Amniotic stem cell (primary cell): ENCODE measurements around the gene PLEKHG7.
"Not testable (repeated sequence)": the region's sequence is repeated elsewhere in the genome, so short reads cannot be mapped to it uniquely, and the experiment has no call there.

Experiments
- DNase-seq: peaks from one replicate; lab custom pipeline; 2025; lab: John Stamatoyannopoulos, UW

PLEKHG7 gene

DNA sequence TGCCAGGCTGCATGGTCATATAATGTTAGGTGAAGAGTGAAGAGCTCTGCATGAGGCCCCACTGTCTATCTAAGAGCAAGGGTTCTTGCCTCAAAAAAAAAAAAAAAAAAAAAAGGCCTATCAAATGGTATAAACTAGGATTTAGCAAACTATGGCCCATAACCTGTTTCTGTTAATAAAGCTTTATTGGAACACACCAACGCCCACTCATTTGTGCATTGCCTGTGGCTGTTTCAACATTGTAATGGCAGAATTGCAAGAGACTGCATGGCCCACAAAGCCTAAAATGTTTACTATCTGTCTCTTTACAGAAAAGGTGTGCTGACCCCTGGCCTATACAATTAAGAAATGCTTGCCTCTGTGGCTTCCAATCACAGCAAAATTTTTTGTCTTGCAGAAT lies 12.8 kb downstream of the PLEKHG7 start:
- no peak for DNase-seq

DNA sequence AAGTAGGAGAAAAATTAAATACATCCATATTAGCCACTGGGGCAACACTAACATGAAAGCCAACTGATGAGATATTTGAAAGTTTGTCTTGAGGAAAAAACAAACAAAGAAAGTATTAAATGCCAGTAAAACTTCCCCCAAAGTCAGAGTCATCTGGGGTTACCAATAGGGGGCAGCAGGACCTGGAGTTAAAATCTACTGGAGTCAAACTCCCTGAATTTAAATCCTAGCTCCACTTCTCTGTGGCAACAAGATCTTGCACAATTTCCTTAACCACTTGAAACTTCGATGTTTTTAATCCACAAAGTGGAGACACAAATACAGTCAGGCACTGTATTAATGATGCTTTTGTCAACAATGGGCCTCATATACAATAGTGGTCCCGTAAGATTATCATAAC lies 14.4 kb downstream of the PLEKHG7 start:
- DNase-seq, result no peak

DNA sequence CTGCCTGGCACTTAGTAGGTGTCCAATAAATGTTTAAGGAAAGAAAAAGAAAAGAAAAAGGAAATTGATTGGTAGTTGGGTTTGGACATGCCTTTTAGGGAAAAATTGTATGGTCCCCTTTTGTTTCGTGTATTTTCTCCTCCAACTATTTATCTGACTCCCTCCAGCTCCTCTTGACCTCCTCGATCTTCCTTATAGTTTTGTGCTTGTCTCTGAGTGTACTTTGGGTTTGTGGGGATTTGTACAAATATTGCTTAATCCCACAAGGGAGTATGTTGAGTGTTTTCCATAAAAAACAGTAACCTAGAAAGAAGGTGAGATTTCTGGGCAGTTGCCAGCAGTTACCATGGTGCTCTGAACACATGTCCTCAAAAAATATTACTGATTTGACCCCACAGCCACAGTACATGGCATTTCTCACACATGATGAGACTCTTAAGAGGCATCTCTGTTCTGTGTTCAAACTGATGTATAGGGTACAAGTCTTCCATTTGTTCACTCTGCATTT lies 15.7 kb downstream of the PLEKHG7 start:
- DNase-seq, result no peak

DNA sequence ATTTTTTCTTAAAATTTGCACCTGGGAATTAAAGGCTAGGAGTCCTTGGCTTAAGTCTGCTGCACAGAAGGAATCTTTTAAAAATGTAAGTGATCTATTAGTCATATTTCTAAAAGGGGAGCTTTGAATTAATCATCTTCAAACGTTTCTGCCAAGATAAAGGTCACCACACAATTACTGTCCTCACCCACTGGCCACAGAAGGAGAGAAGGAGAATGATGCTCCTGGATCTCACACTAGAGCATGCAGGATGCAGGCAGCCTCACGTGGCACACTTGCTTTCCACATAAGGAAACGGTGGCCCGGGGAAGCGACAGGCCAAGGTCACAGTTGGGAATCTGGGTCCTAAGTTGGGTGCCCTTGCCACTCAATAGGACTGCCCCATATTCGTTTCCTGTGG lies 16.9 kb downstream of the PLEKHG7 start:
- DNase-seq, result no peak

DNA sequence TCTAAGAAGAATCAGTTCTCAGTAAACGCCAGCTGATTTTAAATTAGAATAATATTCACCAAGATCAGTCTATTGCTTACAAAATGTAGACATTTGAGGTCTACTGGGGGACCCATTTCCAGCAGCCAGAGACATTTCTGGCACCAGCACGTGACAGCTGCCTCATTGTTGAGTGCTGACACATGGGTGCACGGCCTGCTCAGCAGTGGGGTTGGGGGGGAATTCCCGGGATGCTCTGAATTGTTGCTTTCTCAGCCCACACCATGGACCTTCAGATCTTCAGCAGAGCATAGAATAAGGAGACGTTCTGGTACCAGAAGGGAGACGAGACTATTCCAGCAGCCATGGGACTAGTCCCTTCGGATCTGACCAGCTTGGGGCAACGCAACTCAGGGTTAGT lies 18.3 kb downstream of the PLEKHG7 start:
- DNase-seq, result no peak

DNA sequence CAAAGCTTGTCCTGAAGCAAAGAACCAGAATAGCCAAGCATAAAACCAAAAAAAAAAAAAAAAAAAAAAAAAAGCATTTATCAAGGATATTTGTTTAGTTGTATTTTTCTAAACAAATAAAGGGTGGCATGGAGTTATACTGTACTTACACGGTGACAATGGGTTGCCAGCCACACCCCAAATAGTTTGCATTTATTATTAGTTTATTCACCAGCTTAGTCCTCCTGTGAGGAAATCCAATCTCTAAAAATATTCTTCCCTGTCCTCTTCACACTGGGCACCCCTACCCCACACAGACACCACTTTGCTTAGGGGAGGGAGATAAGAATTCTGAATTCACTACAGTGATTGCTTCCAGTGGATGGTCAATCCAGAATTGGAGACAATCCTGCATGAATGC lies 18.9 kb downstream of the PLEKHG7 start:
- no peak for DNase-seq

DNA sequence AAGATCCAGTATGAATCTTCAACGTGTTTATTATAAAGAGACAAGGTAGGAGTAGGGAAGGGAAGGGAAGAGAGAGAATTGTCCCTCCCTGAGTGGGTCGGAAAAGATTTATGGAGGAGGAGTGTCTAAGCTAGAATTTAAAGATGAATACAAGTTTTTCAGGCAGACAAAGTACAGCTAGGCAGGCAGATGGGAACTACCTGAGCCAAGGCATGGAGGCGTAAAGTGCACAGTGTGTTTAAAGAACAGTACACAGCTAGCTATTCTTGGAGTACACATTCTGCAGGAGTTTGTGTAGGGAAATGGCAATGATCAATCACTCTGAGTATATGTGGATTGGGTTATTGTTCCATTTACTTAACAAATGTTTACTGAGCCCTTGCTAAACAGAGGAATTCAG lies 20.1 kb downstream of the PLEKHG7 start:
- DNase-seq, result no peak

DNA sequence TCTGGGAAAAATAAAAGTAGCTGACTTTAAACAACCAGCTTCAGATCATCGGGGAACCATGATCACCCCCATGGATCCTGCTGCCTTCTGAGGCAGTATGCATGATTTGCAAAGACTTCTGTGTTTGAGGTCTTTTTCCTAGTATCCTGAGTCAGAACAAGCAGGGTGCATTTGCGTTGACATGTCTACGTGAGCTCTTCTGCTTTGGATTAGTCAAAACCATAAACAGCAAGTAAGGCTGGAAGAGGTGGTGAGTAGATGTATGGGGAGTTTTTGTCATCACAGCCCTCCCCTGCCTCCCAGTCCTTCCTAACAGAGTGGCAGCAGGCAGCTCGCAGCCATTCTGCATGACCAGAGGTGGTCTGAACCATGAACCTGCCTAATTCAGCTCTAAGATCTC lies 24.1 kb downstream of the PLEKHG7 start:
- no peak for DNase-seq

DNA sequence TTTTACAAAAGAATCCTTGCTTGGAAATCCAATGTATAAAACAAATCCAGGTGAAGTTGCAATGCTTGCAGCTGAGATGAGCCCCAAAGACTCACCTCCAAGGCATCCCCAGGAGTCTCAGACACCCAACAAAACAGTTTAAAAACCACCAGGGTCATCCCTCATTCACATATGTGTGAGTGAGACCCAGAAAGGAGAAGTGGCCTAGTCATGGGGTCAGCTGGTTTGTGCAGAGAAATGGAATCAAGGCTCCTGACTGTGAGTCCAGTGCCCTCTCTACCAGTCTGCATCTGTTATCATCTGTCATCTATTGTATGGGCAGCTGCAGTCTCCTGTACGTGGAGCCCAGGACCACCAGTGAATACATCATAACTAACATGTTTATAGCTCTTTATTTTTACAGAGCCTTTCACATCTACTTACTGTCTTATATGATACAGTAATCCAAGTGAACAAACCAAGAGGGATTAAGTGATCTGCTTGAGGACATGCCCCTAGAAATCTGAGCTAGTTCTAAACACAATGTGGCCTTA lies 27.1 kb downstream of the PLEKHG7 start:
- no peak for DNase-seq

DNA sequence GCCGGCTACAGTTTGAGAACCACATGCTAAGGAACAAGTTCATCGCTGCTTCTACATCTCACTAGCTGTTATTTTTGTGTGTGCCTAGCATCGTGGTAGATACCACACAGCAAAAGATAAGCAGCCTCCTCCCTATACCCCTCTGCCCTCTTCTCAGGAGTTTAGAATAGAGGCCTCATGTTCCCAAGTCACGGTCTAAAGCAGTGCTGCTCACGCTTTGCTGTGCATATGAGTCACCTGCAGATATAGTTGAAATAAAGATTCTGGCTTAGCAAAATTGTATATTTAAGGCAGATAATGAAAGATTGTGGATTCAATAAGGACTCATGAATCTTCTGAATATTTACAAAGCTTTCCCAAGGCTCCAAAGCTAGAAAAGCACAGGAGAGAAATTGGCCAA lies 28.0 kb downstream of the PLEKHG7 start:
- DNase-seq, result no peak

DNA sequence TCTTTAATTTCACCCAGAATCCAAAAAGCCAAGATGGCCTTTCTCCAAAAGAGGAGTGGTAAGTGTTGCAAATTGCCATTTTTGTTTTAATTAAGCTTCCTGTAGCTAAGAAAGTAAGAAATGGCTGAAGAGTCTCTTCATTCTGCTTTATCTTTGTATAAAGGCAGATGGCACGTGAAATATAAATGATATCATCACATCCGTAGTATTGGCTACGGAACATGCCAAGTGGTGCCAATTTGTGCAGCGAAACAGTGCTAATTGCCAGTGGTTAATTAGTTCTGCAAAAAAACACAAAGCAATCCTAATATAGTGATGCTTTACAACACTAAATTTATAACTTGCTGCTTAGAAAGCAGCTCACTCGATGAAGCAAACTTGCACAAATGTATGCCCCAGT lies 29.4 kb downstream of the PLEKHG7 start:
- no peak for DNase-seq

DNA sequence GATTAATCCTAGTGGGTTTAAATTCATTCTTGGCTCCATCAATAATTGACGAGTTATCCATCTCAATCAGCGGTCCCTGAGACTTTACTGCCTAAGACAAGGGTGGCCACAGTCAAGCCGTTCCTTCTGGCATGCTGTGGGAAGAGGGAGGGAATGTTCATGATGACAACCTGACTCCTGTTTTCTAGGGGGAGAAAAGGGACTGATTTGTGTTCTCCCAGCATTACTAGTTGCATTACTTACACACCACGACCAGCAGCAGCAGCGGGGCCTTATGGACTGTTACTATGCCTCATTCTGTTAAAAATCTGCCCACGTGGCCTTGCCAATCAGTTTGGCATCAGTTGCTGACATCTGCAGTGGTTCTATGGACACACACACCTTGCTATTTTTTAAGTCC lies 29.9 kb downstream of the PLEKHG7 start:
- no peak for DNase-seq

DNA sequence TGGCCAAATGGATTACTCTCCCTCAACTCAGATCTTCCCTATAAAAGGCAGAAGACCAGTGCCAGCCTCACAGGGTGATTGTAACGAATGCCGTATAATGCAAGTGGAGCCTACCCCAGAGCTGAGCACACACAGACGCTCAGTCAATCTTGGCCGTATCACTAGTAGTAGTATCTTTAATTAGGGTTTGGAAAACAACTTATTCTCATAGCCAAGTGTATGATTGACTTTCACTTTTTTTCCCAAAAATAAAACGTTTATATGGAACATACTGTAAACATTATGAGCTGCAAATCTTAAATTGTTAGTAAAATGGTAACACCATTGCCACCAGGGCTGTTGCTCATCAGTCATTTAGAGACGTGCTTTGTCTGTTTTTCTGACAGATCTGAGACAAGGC lies 30.4 kb downstream of the PLEKHG7 start:
- no peak for DNase-seq

DNA sequence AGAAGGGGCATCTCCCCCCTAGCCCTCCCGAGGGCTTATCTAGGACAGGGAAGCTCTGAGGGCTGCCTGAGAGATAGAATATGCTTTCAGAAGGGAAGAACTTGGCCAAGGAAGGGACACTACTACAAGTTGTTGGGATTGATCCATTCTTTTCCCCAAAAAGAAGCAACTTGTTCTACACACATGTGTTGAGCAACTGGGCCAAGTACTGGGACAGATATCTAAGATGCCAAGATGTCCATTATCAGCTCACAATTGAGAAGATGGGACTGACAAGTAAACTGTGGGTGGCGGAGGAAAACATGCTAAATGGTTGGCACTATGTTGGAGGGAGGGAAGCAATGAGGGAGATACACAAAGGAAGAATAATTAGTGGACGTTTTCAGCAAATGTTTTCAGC lies 30.9 kb downstream of the PLEKHG7 start:
- no peak for DNase-seq

DNA sequence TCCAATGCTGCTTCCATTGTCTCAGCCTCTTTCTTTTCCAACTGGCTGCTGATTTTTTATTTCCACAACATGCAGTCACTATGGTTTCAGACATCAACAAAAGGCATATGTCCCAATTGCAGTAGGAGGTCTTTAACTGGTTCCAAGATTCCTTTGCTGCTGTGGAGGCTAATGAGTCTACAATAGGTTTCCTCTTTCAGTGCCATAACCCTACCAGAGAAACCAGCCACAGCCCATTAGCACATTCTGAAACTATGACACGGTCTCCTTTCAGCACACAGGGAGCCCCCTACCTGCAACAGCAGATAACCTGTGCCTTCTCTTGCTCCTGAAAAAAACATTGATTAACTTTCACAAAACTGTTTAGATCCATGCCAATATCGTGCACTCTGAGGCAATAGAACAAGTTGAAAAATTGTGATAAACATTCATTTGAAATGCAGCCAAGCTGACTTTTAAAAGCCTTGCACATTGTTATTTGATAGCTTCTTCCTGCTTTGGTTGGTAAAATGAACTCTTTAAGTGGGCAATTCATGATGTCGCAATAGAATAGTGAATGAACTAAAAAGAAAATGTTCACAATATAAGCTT lies 32.4 kb downstream of the PLEKHG7 start:
- peak; percentile 39 for DNase-seq

DNA sequence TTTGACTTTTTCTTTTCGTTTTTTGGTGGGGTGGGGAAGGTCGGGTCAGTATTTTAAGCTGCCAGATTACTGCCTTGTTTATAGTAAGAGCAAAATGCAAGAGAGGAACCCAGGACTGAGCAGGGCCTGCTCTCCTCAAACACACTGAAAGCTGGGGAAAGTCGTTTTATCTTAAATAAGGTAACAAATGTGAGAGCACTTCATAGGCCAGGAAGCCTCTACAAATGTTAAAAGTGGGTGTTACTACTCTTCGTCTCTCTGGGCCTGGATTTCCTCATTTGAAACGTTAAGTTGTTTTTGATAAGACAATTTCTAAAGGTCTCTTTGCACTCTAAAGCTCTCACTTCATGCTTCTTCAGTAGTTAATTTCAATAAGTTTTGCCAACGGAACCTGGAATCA lies 33.8 kb downstream of the PLEKHG7 start:
- DNase-seq, result no peak

DNA sequence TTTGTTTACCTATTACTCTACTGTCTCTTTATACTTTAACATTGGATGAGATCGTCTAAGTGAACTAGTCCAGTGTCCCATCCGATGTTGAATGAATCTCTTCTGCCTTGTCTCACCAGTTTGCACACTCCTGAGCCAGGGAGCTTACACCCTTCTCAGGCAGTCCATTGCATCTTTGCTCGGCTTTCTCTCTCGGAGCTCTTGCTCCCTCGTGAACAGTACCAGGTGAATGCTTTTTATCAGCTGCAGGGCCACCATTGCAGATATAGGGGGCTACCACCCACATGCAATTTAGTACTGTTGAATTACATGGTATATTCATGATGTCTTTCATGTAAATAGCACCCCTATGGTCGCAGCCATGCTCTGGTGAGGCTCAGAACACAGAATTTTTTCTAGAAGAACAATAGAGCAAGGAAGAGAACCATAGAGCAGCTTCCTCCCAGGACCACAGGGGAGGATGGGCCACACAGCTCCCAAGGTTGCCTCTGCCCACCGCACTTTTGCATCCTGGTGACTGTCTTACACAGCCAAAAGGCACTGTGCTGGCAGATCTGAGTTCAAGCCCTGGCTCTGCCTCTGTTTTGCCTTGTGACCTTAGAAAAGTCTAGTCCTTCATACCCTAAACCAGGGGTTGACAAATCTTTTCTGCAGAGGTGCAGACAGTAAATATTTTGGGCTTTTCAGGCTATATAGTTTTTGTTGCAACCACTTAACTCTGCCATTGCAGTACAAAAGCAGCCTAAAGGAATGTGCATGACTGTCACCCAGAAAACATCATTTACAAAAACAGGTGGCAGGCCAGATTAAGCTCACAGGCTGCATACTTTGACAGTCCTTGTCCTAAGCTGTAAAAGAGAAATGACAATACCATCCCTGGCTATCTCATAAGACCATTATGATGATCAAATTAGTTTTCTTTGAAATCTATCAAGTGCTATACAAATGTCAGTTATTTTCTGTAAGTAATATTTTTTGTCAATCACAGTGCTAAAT lies 35.4 kb downstream of the PLEKHG7 start:
- DNase-seq, result no peak

DNA sequence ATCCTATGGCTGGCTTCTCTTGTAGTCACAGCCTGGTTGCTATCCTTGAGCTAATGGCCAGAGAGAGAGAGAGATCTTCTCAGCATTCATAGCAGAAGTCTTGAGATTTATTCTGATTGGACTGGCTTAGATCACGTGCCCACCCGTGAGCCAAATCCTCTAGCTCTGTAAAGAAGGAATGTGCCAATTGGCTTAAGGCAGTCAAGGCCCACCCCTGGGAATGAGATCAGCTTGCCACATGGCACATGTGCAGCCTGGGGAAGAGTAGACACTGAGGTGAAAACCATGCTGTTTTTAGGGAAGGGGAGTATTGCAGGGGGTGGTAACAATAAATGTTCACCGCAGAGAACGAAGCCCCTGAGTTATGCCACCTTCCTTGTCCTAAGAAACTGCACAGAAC lies 36.3 kb downstream of the PLEKHG7 start:
- DNase-seq, result no peak

DNA sequence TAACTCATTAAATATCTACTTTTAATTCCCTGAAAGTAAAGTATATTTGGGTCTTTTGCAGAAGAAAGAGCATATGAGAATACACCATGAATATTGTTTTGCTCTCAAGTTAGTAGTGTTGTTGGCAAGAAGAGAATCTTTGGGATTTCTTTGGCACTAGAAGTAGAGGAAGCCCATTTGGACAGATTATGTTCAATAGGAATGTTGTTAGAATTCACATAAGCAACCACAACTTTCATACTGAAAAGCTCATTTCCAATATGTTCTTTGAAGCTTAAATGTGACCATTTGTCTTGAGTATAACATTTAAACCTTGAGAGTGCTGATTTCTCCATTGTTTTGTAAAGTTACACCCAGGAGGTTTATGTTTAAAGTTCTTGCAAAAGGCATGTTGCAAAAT lies 37.6 kb downstream of the PLEKHG7 start:
- DNase-seq, result no peak

DNA sequence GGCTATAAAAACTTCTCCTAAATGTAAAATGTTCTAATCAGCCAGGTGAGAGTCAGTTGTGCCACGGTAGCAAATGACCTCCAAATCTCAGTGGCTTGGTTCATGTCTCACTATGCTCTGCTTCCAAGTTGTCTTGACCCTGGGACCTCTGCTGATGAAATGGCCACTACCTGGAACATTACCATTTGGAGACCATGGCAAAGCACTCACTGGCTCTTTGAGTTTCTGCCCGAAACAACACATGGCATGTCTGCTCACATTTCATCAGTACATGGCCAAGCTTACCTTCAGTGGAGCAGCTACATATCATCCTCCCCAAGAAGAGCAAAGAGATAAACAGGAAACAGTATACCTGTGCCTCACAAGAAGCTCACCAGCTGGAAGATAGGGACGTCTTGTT lies 40.2 kb downstream of the PLEKHG7 start:
- DNase-seq, result no peak

DNA sequence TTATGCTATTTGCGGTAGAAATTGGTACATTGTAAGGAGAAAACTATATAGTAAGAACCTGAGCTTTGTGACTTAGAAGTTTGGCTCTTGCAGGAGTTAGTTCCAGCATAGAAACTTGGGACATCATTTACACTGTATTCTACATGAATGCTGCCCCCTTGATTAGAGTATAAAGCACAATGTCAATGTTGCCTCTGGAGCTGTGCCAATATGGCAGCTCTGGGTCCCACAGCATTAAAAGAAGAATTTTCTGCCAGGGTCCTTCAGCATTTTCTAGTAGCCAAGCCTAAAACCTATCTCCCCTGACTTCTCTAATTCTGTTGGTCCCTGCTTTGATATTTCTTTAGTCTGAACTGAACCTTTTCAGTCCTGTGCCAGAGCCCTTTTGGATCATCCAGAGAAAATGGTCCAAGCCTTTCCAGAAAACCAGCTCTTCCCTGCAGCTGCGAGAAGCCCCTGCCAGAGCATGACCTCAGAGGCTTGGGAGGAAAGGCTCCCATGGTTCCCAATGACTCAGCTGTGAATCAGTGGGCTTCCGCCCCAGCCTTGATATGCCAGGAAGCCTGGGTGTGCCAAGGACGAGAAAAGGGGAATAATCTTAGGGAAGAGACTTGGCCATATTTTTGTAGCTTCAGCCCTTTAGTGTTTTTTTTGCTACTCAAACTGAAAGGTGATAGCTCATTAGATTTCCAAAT lies 43.2 kb downstream of the PLEKHG7 start:
- peak; percentile 87 for DNase-seq

DNA sequence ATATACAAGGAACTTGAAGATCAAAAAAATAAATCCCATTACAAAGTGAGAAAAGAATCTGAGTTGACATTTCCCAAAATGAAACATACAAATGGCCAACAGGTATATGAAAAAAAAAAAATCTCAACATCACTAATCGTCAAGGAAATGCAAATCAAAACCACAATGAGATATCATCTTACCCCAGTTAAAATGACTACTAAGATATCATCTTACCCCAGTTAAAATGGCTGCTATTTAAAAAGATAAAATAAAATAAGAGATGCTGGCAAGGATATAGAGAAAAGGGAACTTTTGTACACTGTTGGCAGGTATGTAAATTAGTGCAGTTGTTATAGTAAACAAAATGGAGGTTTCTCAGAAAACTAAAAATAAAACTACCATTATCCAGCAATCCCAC lies 44.4 kb downstream of the PLEKHG7 start:
- no peak for DNase-seq

DNA sequence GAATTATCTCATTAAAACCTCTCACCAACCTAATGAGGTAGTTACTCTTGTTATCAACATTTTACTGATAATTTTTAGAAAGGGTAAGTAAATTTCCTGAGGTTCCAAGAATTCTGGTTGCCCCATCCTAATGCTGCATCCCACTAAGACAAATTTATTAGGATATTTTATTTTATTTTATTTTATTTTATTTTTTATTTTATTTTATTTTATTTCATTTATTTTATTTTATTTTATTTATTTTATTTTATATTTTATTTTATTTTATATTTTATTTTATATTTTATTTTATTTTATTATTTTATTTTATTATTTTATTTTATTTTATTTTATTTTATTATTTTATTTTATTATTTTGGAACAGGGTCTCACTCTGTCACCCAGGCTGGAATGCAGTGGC lies 46.9 kb downstream of the PLEKHG7 start:
- DNase-seq, result not testable (repeated sequence)
